ENCODE measurements around the gene ARHGAP30.
A peak's percentile ranks its signal among the peaks of the same experiment; 100 is the strongest.

The ARHGAP30 gene

GRCh38 chr1:161009602-161010211, 60.0 kb downstream of the ARHGAP30 start:
- no CpG with 5 or more reads among the region's 7 CpGs for WGBS (ENCODE audit: extremely low coverage, insufficient coverage, low lambda C conversion rate)
- H3K4me3 ChIP-seq (ENCODE audit: low read length): no peak overlapping the region
- H2AK5ac ChIP-seq (ENCODE audit: low read length): no peak overlapping the region
- no peak overlapping the region for H3K4ac ChIP-seq (ENCODE audit: low read depth, low read length)
- no peak overlapping the region for H3K9ac ChIP-seq (ENCODE audit: low read length)
- H3K27ac ChIP-seq (ENCODE audit: low read depth, low read length): no peak overlapping the region
- H2BK120ac ChIP-seq (ENCODE audit: low read depth, low read length): no peak overlapping the region
- no peak overlapping the region for H4K5ac ChIP-seq (ENCODE audit: low read length)
- peaks cover 10% of the 10 kb centered on the region for H3K4me1 ChIP-seq (ENCODE audit: control insufficient read depth, low read depth, low read length)
- H3K18ac ChIP-seq (ENCODE audit: low read length): no peak overlapping the region
- H3K79me1 ChIP-seq (ENCODE audit: low read length): peaks cover 15% of the 10 kb centered on the region
- no peak for DNase-seq
- no peak overlapping the region for H4K8ac ChIP-seq (ENCODE audit: low read depth, low read length)
- no peak overlapping the region for H3K23ac ChIP-seq (ENCODE audit: low read length)
- no peaks in the 10 kb centered on the region for H3K27me3 ChIP-seq (ENCODE audit: insufficient read depth, low read length, poor library complexity)
- no peak overlapping the region for H3K4me2 ChIP-seq (ENCODE audit: low read length)
- H3K56ac ChIP-seq (ENCODE audit: low read length): no peak overlapping the region
- no peak overlapping the region for H2BK15ac ChIP-seq (replicated peaks; ENCODE audit: low read depth)
- H2BK5ac ChIP-seq (ENCODE audit: low read length): no peak overlapping the region
- peaks cover 79% of the 10 kb centered on the region for H3K79me2 ChIP-seq (ENCODE audit: control insufficient read depth, insufficient read depth, low read length)
- H3K36me3 ChIP-seq (ENCODE audit: control insufficient read depth, insufficient read depth, low read length): no peaks in the 10 kb centered on the region

GRCh38 chr1:161008869-161009510, 60.7 kb downstream of the ARHGAP30 start:
- H3K4me1 ChIP-seq (ENCODE audit: control insufficient read depth, low read depth, low read length): peaks cover 6% of the 10 kb centered on the region
- no peak overlapping the region for H3K4me3 ChIP-seq (ENCODE audit: low read length)
- no peak overlapping the region for H4K5ac ChIP-seq (ENCODE audit: low read length)
- peaks cover 13% of the 10 kb centered on the region for H3K79me1 ChIP-seq (ENCODE audit: low read length)
- no peak overlapping the region for H3K27ac ChIP-seq (ENCODE audit: low read depth, low read length)
- H3K4ac ChIP-seq (ENCODE audit: low read depth, low read length): no peak overlapping the region
- no peak overlapping the region for H3K4me2 ChIP-seq (ENCODE audit: low read length)
- peaks cover 80% of the 10 kb centered on the region for H3K79me2 ChIP-seq (ENCODE audit: control insufficient read depth, insufficient read depth, low read length)
- H2AK5ac ChIP-seq (ENCODE audit: low read length): no peak overlapping the region
- H4K8ac ChIP-seq (ENCODE audit: low read depth, low read length): no peak overlapping the region
- DNase-seq: peak; percentile 70
- H3K36me3 ChIP-seq (ENCODE audit: control insufficient read depth, insufficient read depth, low read length): no peaks in the 10 kb centered on the region
- H3K18ac ChIP-seq (ENCODE audit: low read length): no peak overlapping the region
- no CpG with 5 or more reads among the region's 4 CpGs for WGBS (ENCODE audit: extremely low coverage, insufficient coverage, low lambda C conversion rate)
- no peak overlapping the region for H3K56ac ChIP-seq (ENCODE audit: low read length)
- no peaks in the 10 kb centered on the region for H3K27me3 ChIP-seq (ENCODE audit: insufficient read depth, low read length, poor library complexity)
- H2BK120ac ChIP-seq (ENCODE audit: low read depth, low read length): no peak overlapping the region
- no peak overlapping the region for H2BK15ac ChIP-seq (replicated peaks; ENCODE audit: low read depth)
- H3K23ac ChIP-seq (ENCODE audit: low read length): no peak overlapping the region
- H2BK5ac ChIP-seq (ENCODE audit: low read length): no peak overlapping the region
- no peak overlapping the region for H3K9ac ChIP-seq (ENCODE audit: low read length)

GRCh38 chr1:161007369-161007768, 62.3 kb downstream of the ARHGAP30 start:
- Histone ChIP-seq H4K8ac (ENCODE audit: low read depth, low read length) (no peak overlapping the region), H3K27me3 (ENCODE audit: insufficient read depth, low read length, poor library complexity) (no peaks in the 10 kb centered on the region), H2BK120ac (ENCODE audit: low read depth, low read length) (no peak overlapping the region), H2AK5ac (ENCODE audit: low read length) (no peak overlapping the region), H4K5ac (ENCODE audit: low read length) (no peak overlapping the region), H2BK5ac (ENCODE audit: low read length) (no peak overlapping the region), H3K4me3 (ENCODE audit: low read length) (no peak overlapping the region), H3K79me2 (ENCODE audit: control insufficient read depth, insufficient read depth, low read length) (peaks cover 68% of the 10 kb centered on the region), H3K79me1 (ENCODE audit: low read length) (peaks cover 12% of the 10 kb centered on the region), H2BK15ac (replicated peaks; ENCODE audit: low read depth) (no peak overlapping the region), H3K4me1 (ENCODE audit: control insufficient read depth, low read depth, low read length) (peaks cover 4% of the 10 kb centered on the region), H3K9ac (ENCODE audit: low read length) (no peak overlapping the region), H3K4ac (ENCODE audit: low read depth, low read length) (no peak overlapping the region), H3K56ac (ENCODE audit: low read length) (no peak overlapping the region), H3K18ac (ENCODE audit: low read length) (no peak overlapping the region), H3K27ac (ENCODE audit: low read depth, low read length) (no peak overlapping the region), H3K23ac (ENCODE audit: low read length) (no peak overlapping the region), H3K36me3 (ENCODE audit: control insufficient read depth, insufficient read depth, low read length) (no peaks in the 10 kb centered on the region), H3K4me2 (ENCODE audit: low read length) (no peak overlapping the region)
- DNase-seq: no peak
- no CpG with 5 or more reads among the region's 2 CpGs for WGBS (ENCODE audit: extremely low coverage, insufficient coverage, low lambda C conversion rate)

- Histone ChIP-seq H4K5ac (ENCODE audit: low read length) (no peak overlapping the region), H3K4ac (ENCODE audit: low read depth, low read length) (no peak overlapping the region), H2BK5ac (ENCODE audit: low read length) (no peak overlapping the region), H3K79me2 (ENCODE audit: control insufficient read depth, insufficient read depth, low read length) (peaks cover 64% of the 10 kb centered on the region), H2AK5ac (ENCODE audit: low read length) (no peak overlapping the region), H4K8ac (ENCODE audit: low read depth, low read length) (no peak overlapping the region), H2BK15ac (replicated peaks; ENCODE audit: low read depth) (no peak overlapping the region), H3K27me3 (ENCODE audit: insufficient read depth, low read length, poor library complexity) (no peaks in the 10 kb centered on the region), H3K56ac (ENCODE audit: low read length) (no peak overlapping the region), H3K4me3 (ENCODE audit: low read length) (no peak overlapping the region), H3K23ac (ENCODE audit: low read length) (no peak overlapping the region), H3K4me2 (ENCODE audit: low read length) (no peak overlapping the region), H3K36me3 (ENCODE audit: control insufficient read depth, insufficient read depth, low read length) (no peaks in the 10 kb centered on the region), H3K18ac (ENCODE audit: low read length) (no peak overlapping the region), H2BK120ac (ENCODE audit: low read depth, low read length) (no peak overlapping the region), H3K79me1 (ENCODE audit: low read length) (peaks cover 13% of the 10 kb centered on the region), H3K27ac (ENCODE audit: low read depth, low read length) (no peak overlapping the region), H3K9ac (ENCODE audit: low read length) (no peak overlapping the region), H3K4me1 (ENCODE audit: control insufficient read depth, low read depth, low read length) (peaks cover 4% of the 10 kb centered on the region)
- WGBS (ENCODE audit: extremely low coverage, insufficient coverage, low lambda C conversion rate): no CpG with 5 or more reads among the region's 8 CpGs
- DNase-seq: peak; percentile 87
Observed at GRCh38 chr1:161006563-161006962, 63.1 kb downstream of the ARHGAP30 start.

- Histone ChIP-seq H4K5ac (ENCODE audit: low read length) (no peak overlapping the region), H2BK15ac (replicated peaks; ENCODE audit: low read depth) (no peak overlapping the region), H3K4me1 (ENCODE audit: control insufficient read depth, low read depth, low read length) (peaks cover 2% of the 10 kb centered on the region), H3K9ac (ENCODE audit: low read length) (no peak overlapping the region), H2BK120ac (ENCODE audit: low read depth, low read length) (no peak overlapping the region), H3K27ac (ENCODE audit: low read depth, low read length) (no peak overlapping the region), H3K23ac (ENCODE audit: low read length) (no peak overlapping the region), H3K36me3 (ENCODE audit: control insufficient read depth, insufficient read depth, low read length) (peaks cover 8% of the 10 kb centered on the region), H4K8ac (ENCODE audit: low read depth, low read length) (no peak overlapping the region), H2AK5ac (ENCODE audit: low read length) (no peak overlapping the region), H2BK5ac (ENCODE audit: low read length) (no peak overlapping the region), H3K4me2 (ENCODE audit: low read length) (no peak overlapping the region), H3K4ac (ENCODE audit: low read depth, low read length) (no peak overlapping the region), H3K79me2 (ENCODE audit: control insufficient read depth, insufficient read depth, low read length) (peaks cover 25% of the 10 kb centered on the region), H3K18ac (ENCODE audit: low read length) (no peak overlapping the region), H3K27me3 (ENCODE audit: insufficient read depth, low read length, poor library complexity) (no peaks in the 10 kb centered on the region), H3K4me3 (ENCODE audit: low read length) (no peak overlapping the region), H3K79me1 (ENCODE audit: low read length) (peaks cover 9% of the 10 kb centered on the region), H3K56ac (ENCODE audit: low read length) (no peak overlapping the region)
- WGBS (ENCODE audit: extremely low coverage, insufficient coverage, low lambda C conversion rate): no CpG with 5 or more reads among the region's 5 CpGs
- no peak for DNase-seq
Observed at GRCh38 chr1:161001525-161001924, 68.2 kb downstream of the ARHGAP30 start.
